A673 (cell line): ENCODE data around the gene GPC6. TPM values are rescaled to one million over a fixed set of nuclear protein-coding genes. Genes with fewer than 3 reads are reported as not detected.

Experiments
- BruUV-seq: library from RNA; stranded (reverse); fragments of 400-500 nt; replicated peaks from 2 replicates; lab custom pipeline; 2021; lab: Mats Ljungman, UMichigan
- CTCF ChIA-PET: fragments of 300-600 bp; sonication (Branson Sonifier 250); formaldehyde crosslinking; loops from one replicate; lab custom pipeline; 2022; ENCODE audit warnings: antibody characterized with exemption; lab: Charles Lee
- POLR2A ChIA-PET: fragments of 300-600 bp; sonication (Branson Sonifier 250); formaldehyde crosslinking; loops from one replicate; lab custom pipeline; 2022; ENCODE audit warnings: antibody characterized with exemption; ENCODE audit not compliant: low non-redundant PET; lab: Charles Lee
- DNase-seq: peaks from one replicate; pipeline ENCODE4 v3.0.0-alpha.2; 2015; ENCODE audit warnings: low spot score
- H3K27ac ChIP-seq: fragments of 200-600 bp; sonication (generic); 2 replicates; pipeline ENCODE4 v1.5.1; 2016; ENCODE audit warnings: mixed run types, low read depth, mild to moderate bottlenecking, mixed read lengths, antibody characterized with exemption, low read length; ENCODE audit not compliant: poor library complexity, severe bottlenecking
- H3K27me3 ChIP-seq: fragments of 200-600 bp; sonication (generic); replicated peaks from 2 replicates; pipeline ENCODE4 v1.6.1; 2017; ENCODE audit warnings: mixed run types, low read depth, mild to moderate bottlenecking, mixed read lengths, antibody characterized with exemption, low read length; ENCODE audit not compliant: insufficient read depth, poor library complexity
- H3K36me3 ChIP-seq: fragments of 200-600 bp; sonication (generic); 2 replicates; pipeline ENCODE4 v1.6.1; 2016; ENCODE audit warnings: mixed run types, mild to moderate bottlenecking, mixed read lengths, antibody characterized with exemption, low read length; ENCODE audit not compliant: insufficient read depth, poor library complexity, severe bottlenecking
- H3K4me1 ChIP-seq: fragments of 200-600 bp; sonication (generic); 2 replicates; pipeline ENCODE4 v1.6.1; 2017; ENCODE audit warnings: mixed run types, mild to moderate bottlenecking, mixed read lengths, antibody characterized with exemption, low read length; ENCODE audit not compliant: insufficient read depth, poor library complexity, severe bottlenecking
- H3K4me3 ChIP-seq: fragments of 200-600 bp; sonication (generic); 2 replicates; pipeline ENCODE4 v1.5.1; 2016; ENCODE audit warnings: low read depth, mixed run types, mild to moderate bottlenecking, mixed read lengths, low read length; ENCODE audit not compliant: poor library complexity, severe bottlenecking
- H3K9me3 ChIP-seq: fragments of 200-600 bp; sonication (generic); 2 replicates; pipeline ENCODE4 v1.6.1; 2016; ENCODE audit warnings: mixed run types, low read depth, mild to moderate bottlenecking, mixed read lengths, antibody characterized with exemption, low read length; ENCODE audit not compliant: poor library complexity, severe bottlenecking
- CTCF ChIP-seq: fragments of 300-800, 200-600 bp; sonication (generic); conservative IDR thresholded peaks from 2 replicates; pipeline ENCODE4 v1.5.1; 2017; ENCODE audit warnings: low read depth, mild to moderate bottlenecking, antibody characterized with exemption, low read length, moderate library complexity, mixed read lengths
- EZH2 ChIP-seq: fragments of 200-600 bp; sonication (generic); IDR thresholded peaks from 2 replicates; pipeline ENCODE4 v1.6.1; 2017; ENCODE audit warnings: borderline replicate concordance, low read depth, mild to moderate bottlenecking, mixed read lengths, antibody characterized with exemption, low read length; ENCODE audit not compliant: poor library complexity, severe bottlenecking
- intact Hi-C: fragments of 100-400 bp; cut with micrococcal nuclease; formaldehyde crosslinking; loops from one replicate; pipeline ENCODE4 v1.10.0; 2022; ENCODE audit not compliant: unreplicated experiment
- total RNA-seq: library from RNA; stranded (reverse); gene quantifications from 2 replicates; pipeline ENCODE4 v1.2.3, GENCODE V29; 2021

The GPC6 gene
- total RNA-seq, 1 experiment from 2014 or later: 23.3 TPM

- TF ChIP-seq EZH2 (no peak), CTCF (no peak)
- Histone ChIP-seq H3K36me3 (no peaks in the 10 kb centered on the region), H3K27me3 (no peaks in the 10 kb centered on the region), H3K27ac (peak overlapping the region; percentile 71), H3K4me3 (no peak overlapping the region), H3K4me1 (peaks cover 59% of the 10 kb centered on the region), H3K9me3 (no peaks in the 10 kb centered on the region)
- peak; percentile 29 for DNase-seq
- intact Hi-C loops: no loop called here
- ChIA-PET POLR2A (no interaction called here), CTCF (no interaction called here)
- BruUV-seq: no TSS peak
Measured at GRCh38 chr13:94170145-94170571, 943.6 kb downstream of the GPC6 start.

GRCh38 chr13:94172416-94172815 lies 945.8 kb downstream of the GPC6 start:
- ChIA-PET POLR2A (no interaction called here), CTCF (no interaction called here)
- no peak for DNase-seq
- no peaks in the 10 kb centered on the region for H3K36me3 ChIP-seq
- H3K27me3 ChIP-seq: no peaks in the 10 kb centered on the region
- no peak overlapping the region for H3K27ac ChIP-seq
- no peaks in the 10 kb centered on the region for H3K9me3 ChIP-seq
- BruUV-seq: no TSS peak
- TF ChIP-seq CTCF: no peak
- no peak for TF ChIP-seq EZH2
- no peak overlapping the region for H3K4me3 ChIP-seq
- intact Hi-C loops: no loop called here
- peaks cover 55% of the 10 kb centered on the region for H3K4me1 ChIP-seq

- Histone ChIP-seq H3K27ac (no peak overlapping the region), H3K36me3 (no peaks in the 10 kb centered on the region), H3K4me3 (no peak overlapping the region), H3K4me1 (peaks cover 49% of the 10 kb centered on the region), H3K9me3 (no peaks in the 10 kb centered on the region), H3K27me3 (no peaks in the 10 kb centered on the region)
- no peak for DNase-seq
- ChIA-PET POLR2A (no interaction called here), CTCF (no interaction called here)
- no peak for TF ChIP-seq CTCF
- intact Hi-C loops: no loop called here
- BruUV-seq: no TSS peak
Measured at GRCh38 chr13:94173312-94173854, 946.8 kb downstream of the GPC6 start.
